Measurements from ENCODE around the gene SLC16A11. TPM values are rescaled to one million over a fixed set of nuclear protein-coding genes. Genes with fewer than 3 reads are reported as not detected.

The SLC16A11 gene
- total RNA-seq, 4 donors from 2014 or later = 1.1 to 6.3 (median 4.1) TPM

DNA sequence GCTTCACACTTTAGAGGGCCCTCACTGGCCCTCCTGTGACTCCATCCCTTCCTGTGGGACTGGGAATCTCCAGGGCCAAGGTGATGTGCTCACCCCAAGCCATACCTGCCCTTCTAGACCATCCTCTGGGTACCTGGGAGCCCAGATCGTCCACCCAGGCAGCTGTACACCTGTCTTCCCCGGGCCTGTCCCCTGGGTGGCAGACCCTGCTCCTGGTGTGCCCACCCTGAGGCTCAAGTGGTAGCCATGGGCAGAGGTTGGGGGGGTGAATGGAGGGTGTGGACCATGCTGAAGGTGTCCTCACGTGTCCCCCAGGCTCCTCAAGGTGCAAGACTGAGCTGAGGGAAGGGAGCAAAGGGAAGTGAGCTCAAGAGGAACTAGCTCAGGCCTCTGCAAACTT lies 26.8 kb upstream of the SLC16A11 start:
- no peak overlapping the region for H3K4me3 ChIP-seq (ENCODE audit: low read depth, poor library complexity, severe bottlenecking)
- DNase-seq (ENCODE audit: low spot score in 2 of 2) = no peak
- 77 to 93% methylated on average over 3 of the region's 3 CpGs for WGBS, 2 donors
- intact Hi-C loops (cut with DNase I; ENCODE audit: low total_unique reads) = no loop called here
- no peak for TF ChIP-seq POLR2A (IDR thresholded peaks at IDR 0.05)
- TF ChIP-seq, protein P1, sequence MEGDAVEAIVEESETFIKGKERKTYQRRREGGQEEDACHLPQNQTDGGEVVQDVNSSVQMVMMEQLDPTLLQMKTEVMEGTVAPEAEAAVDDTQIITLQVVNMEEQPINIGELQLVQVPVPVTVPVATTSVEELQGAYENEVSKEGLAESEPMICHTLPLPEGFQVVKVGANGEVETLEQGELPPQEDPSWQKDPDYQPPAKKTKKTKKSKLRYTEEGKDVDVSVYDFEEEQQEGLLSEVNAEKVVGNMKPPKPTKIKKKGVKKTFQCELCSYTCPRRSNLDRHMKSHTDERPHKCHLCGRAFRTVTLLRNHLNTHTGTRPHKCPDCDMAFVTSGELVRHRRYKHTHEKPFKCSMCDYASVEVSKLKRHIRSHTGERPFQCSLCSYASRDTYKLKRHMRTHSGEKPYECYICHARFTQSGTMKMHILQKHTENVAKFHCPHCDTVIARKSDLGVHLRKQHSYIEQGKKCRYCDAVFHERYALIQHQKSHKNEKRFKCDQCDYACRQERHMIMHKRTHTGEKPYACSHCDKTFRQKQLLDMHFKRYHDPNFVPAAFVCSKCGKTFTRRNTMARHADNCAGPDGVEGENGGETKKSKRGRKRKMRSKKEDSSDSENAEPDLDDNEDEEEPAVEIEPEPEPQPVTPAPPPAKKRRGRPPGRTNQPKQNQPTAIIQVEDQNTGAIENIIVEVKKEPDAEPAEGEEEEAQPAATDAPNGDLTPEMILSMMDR (IDR thresholded peaks at IDR 0.05) = no peak

DNA sequence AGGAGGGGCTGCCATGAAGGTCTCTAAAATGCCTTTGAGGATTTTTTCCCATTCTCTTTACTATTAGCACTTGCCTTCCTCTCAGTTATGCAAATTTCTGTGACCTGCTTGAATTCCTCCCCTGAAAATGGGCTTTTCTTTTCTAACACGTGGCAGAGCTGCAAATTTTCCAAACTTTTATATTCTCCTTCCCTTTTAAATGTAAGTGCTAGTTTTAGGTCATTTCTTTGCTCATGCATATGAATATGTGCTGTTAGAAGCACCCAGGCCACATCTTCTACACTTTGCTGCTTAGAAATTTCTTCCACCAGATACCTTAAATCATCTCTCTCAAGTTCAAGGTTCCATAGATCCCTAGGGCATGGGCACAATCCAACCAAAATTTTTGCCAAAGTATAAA lies 24.4 kb upstream of the SLC16A11 start:
- intact Hi-C loops (cut with DNase I; ENCODE audit: low total_unique reads) = no loop called here
- H3K4me3 ChIP-seq (ENCODE audit: low read depth, poor library complexity, severe bottlenecking) = no peak overlapping the region
- TF ChIP-seq POLR2A (IDR thresholded peaks at IDR 0.05) = no peak
- TF ChIP-seq, protein P1 (IDR thresholded peaks at IDR 0.05) = no peak
- DNase-seq (ENCODE audit: low spot score in 2 of 2) = no peak
- WGBS, 2 donors = 23 to 45% methylated on average over 1 of the region's 1 CpG

DNA sequence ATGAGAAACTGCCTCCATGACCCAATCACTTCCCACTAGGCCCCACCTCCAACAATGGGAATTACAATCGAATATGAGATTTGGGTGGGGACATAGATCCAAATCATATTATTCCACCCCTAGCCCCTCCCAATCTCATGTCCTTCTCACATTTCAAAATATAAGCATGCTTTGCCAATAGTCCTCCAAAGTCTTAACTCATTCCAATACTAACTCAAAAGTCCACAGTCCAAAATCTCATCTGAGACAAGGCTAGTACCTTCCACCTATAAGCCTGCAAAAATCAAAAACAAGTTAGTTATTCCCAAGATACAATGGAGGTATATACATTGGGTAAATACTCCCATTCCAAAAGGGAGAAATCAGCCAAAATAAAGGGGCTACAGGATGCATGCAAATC lies 23.3 kb upstream of the SLC16A11 start:
- intact Hi-C loops (cut with DNase I; ENCODE audit: low total_unique reads) = no loop called here
- TF ChIP-seq, protein P1 (IDR thresholded peaks at IDR 0.05) = no peak
- TF ChIP-seq POLR2A (IDR thresholded peaks at IDR 0.05) = no peak
- no peak overlapping the region for H3K4me3 ChIP-seq (ENCODE audit: low read depth, poor library complexity, severe bottlenecking)
- DNase-seq (ENCODE audit: low spot score in 2 of 2) = no peak
- WGBS, 2 donors = 62 to 69% methylated on average over 1 of the region's 1 CpG

DNA sequence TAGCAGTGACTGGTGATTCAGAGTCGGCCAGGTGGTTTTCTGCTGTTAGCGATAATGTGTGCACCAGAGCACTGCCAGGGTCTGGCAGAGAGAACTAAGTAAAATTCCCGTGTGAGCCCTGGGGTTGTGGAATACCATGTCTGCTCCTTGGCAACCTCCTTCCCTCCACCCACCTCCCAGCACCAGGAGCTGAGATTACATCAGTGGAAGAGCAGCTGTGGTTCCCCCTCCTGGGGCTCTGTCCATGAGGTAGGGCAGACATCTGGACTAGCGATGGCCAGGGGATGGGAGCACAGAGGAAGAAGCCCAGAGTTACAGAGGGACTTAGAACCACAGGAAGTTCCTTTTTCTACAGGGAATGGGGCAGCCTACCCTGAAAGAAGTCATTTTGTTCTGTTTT lies 20.4 kb upstream of the SLC16A11 start:
- WGBS, 2 donors = 30 to 33% methylated on average over 4 of the region's 4 CpGs
- TF ChIP-seq POLR2A (IDR thresholded peaks at IDR 0.05) = no peak
- TF ChIP-seq, protein P1 (IDR thresholded peaks at IDR 0.05) = no peak
- intact Hi-C loops (cut with DNase I; ENCODE audit: low total_unique reads) = no loop called here
- DNase-seq (ENCODE audit: low spot score in 2 of 2) = no peak
- no peak overlapping the region for H3K4me3 ChIP-seq (ENCODE audit: low read depth, poor library complexity, severe bottlenecking)

DNA sequence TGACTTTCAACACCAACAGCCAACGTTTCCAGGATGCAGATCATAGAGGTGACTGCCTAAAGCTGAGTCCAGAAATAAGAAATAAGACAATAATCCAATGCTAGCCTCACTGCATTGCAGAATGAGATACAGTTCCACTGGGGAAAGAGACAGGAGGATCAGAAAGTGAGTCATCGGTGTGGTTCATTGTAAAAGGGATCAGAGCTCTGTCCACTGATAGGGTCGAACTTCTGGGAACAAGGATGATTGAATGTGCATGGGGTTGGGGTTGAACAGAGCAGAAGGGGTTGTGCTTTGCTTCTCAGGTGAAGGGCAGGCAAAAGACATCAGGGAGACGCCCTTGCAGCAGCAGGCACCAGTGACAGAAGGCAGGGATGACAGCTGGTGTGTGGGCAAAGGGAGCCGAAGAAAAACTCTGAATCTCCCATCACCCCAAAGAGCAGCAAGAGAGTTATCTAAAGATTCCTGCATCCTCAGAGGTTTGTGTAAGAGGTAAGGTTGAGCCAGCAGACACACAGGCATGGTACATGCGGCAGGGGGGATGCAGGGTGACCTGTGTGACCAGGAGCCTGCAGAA lies 19.7 kb upstream of the SLC16A11 start:
- no peak overlapping the region for H3K4me3 ChIP-seq (ENCODE audit: low read depth, poor library complexity, severe bottlenecking)
- WGBS, 2 donors = 58 to 64% methylated on average over 6 of the region's 6 CpGs
- intact Hi-C loops (cut with DNase I; ENCODE audit: low total_unique reads) = no loop called here
- DNase-seq (ENCODE audit: low spot score in 2 of 2) = no peak
- TF ChIP-seq POLR2A (IDR thresholded peaks at IDR 0.05) = no peak
- TF ChIP-seq, protein P1 (IDR thresholded peaks at IDR 0.05) = no peak
